Cardiac muscle cell (in vitro differentiated cells and primary cell): ENCODE measurements around the gene ADAMTSL2. TPM values are rescaled to one million over a fixed set of nuclear protein-coding genes. Genes with fewer than 3 reads are reported as not detected.
A peak's percentile ranks its signal among the peaks of the same experiment; 100 is the strongest.

ENCODE experiments used
- DNase-seq, 2 donors: peaks; one replicate each; pipeline versions ENCODE4 v3.0.0 to v3.0.0-alpha.2; 2010 to 2017; ENCODE audit warnings: low read depth in 1 of 2, low spot score in 1 of 2
- H3K27ac ChIP-seq: fragments of 200-600 bp; sonication (generic); 2 replicates; pipeline ENCODE4 v1.5.1; 2016
- H3K27me3 ChIP-seq: fragments of 200-600 bp; sonication (generic); 2 replicates; pipeline ENCODE4 v1.6.0; 2016; ENCODE audit warnings: control low read depth
- H3K36me3 ChIP-seq: fragments of 200-600 bp; sonication (generic); 2 replicates; pipeline ENCODE4 v1.5.1; 2016; ENCODE audit warnings: control low read depth
- H3K4me1 ChIP-seq: fragments of 200-600 bp; sonication (generic); 2 replicates; pipeline ENCODE4 v1.8.1; 2017; ENCODE audit warnings: low read depth, mild to moderate bottlenecking, mixed run types
- H3K4me3 ChIP-seq: fragments of 200-600 bp; sonication (generic); 2 replicates; pipeline ENCODE4 v1.5.1; 2016; ENCODE audit warnings: mild to moderate bottlenecking
- H3K9me3 ChIP-seq: fragments of 200-600 bp; sonication (generic); 2 replicates; pipeline ENCODE4 v1.5.1; 2017; ENCODE audit warnings: low read depth, mild to moderate bottlenecking, control low read depth
- CTCF ChIP-seq: IDR thresholded peaks from 2 replicates; pipeline ENCODE4 v1.5.1; 2012; ENCODE audit warnings: low read depth, mild to moderate bottlenecking, low read length
- polyA plus RNA-seq: library from polyadenylated mRNA; unstranded; fragments of >200 nt; fragmentation: Nextera tagmentation; extraction: Ambion mirVana; gene quantifications from 2 replicates; pipeline ENCODE4 v1.2.1, GENCODE V29; 2016
- total RNA-seq: library from RNA; depleted of rRNA; stranded (reverse); fragments of >200 nt; gene quantifications from 2 replicates; pipeline ENCODE4 v1.2.3, GENCODE V29; 2016

Gene ADAMTSL2
- total and polyA plus RNA-seq, 2 experiments from 2014 or later, result 18.4 to 27.2 TPM

- no peak overlapping the region for H3K27ac ChIP-seq
- no peaks in the 10 kb centered on the region for H3K36me3 ChIP-seq
- H3K4me1 ChIP-seq, result peaks cover 46% of the 10 kb centered on the region
- H3K9me3 ChIP-seq, result no peaks in the 10 kb centered on the region
- no peak for TF ChIP-seq CTCF
- no peaks in the 10 kb centered on the region for H3K27me3 ChIP-seq
- no peak overlapping the region for H3K4me3 ChIP-seq
- no peak for DNase-seq
These were observed 4.6 kb upstream of the ADAMTSL2 start for GRCh38 chr9:133529874-133530273.

GRCh38 chr9:133531293-133531692 is 3.2 kb upstream of the ADAMTSL2 start:
- Histone ChIP-seq H3K36me3 (no peaks in the 10 kb centered on the region), H3K9me3 (no peaks in the 10 kb centered on the region), H3K4me1 (peaks cover 54% of the 10 kb centered on the region), H3K27me3 (no peaks in the 10 kb centered on the region), H3K4me3 (no peak overlapping the region), H3K27ac (no peak overlapping the region)
- DNase-seq, result peak in 1 of 2 donors; percentile 60
- no peak for TF ChIP-seq CTCF

GRCh38 chr9:133532937-133533668 is 1.4 kb upstream of the ADAMTSL2 start:
- no peaks in the 10 kb centered on the region for H3K27me3 ChIP-seq
- no peak overlapping the region for H3K4me3 ChIP-seq
- no peaks in the 10 kb centered on the region for H3K36me3 ChIP-seq
- H3K27ac ChIP-seq, result no peak overlapping the region
- DNase-seq, result peak; percentile 60 to 68
- TF ChIP-seq CTCF, result peak; percentile 57
- H3K9me3 ChIP-seq, result no peaks in the 10 kb centered on the region
- peaks cover 42% of the 10 kb centered on the region for H3K4me1 ChIP-seq

- Histone ChIP-seq H3K9me3 (no peaks in the 10 kb centered on the region), H3K27me3 (no peaks in the 10 kb centered on the region), H3K4me3 (no peak overlapping the region), H3K27ac (peak overlapping the region; percentile 31), H3K4me1 (peaks cover 35% of the 10 kb centered on the region), H3K36me3 (no peaks in the 10 kb centered on the region)
- TF ChIP-seq CTCF, result no peak
- peak in 1 of 2 donors; percentile 26 for DNase-seq
These were observed 647 bp upstream of the ADAMTSL2 start for GRCh38 chr9:133533857-133534256.

- H3K4me1 ChIP-seq, result peaks cover 48% of the 10 kb centered on the region
- no peak for TF ChIP-seq CTCF
- no peak overlapping the region for H3K27ac ChIP-seq
- H3K9me3 ChIP-seq, result no peaks in the 10 kb centered on the region
- no peak for DNase-seq
- H3K36me3 ChIP-seq, result no peaks in the 10 kb centered on the region
- no peaks in the 10 kb centered on the region for H3K27me3 ChIP-seq
- peak overlapping the region; percentile 22 for H3K4me3 ChIP-seq
These were observed 888 bp downstream of the ADAMTSL2 start for GRCh38 chr9:133535306-133535877.
